Activated CD4-positive, alpha-beta T cell treated with anti-CD3 and anti-CD28 coated beads for 1 hour (primary cell): ENCODE data around the gene CACNG8.
A peak's percentile ranks its signal among the peaks of the same experiment; 100 is the strongest.
"Not testable (repeated sequence)": the region's sequence is repeated elsewhere in the genome, so short reads cannot be mapped to it uniquely, and the experiment has no call there.

Experiments used
- DNase-seq: peaks from one replicate; pipeline ENCODE4 v3.0.0-alpha.2; 2020

CACNG8 gene

GRCh38 chr19:53994811-53995210 lies 32.1 kb downstream of the CACNG8 start:
- no peak for DNase-seq

- no peak for DNase-seq
Observed at GRCh38 chr19:53998223-53998622, 35.5 kb downstream of the CACNG8 start.

- no peak for DNase-seq
Observed at GRCh38 chr19:53999694-54000093, 37.0 kb downstream of the CACNG8 start.

GRCh38 chr19:54001496-54001895 lies 38.8 kb downstream of the CACNG8 start:
- DNase-seq, result no peak

- no peak for DNase-seq
Observed at GRCh38 chr19:54002495-54003315, 40.0 kb downstream of the CACNG8 start.

GRCh38 chr19:54009440-54009839 lies 46.7 kb downstream of the CACNG8 start:
- no peak for DNase-seq

- no peak for DNase-seq
Observed at GRCh38 chr19:54010474-54010873, 47.7 kb downstream of the CACNG8 start.

GRCh38 chr19:54011507-54012211 lies 48.9 kb downstream of the CACNG8 start:
- DNase-seq, result no peak

GRCh38 chr19:54013866-54014265 lies 51.1 kb downstream of the CACNG8 start:
- no peak for DNase-seq

GRCh38 chr19:54014920-54015560 lies 52.3 kb downstream of the CACNG8 start:
- DNase-seq, result no peak

GRCh38 chr19:54017261-54017660 lies 54.5 kb downstream of the CACNG8 start:
- no peak for DNase-seq

- DNase-seq, result no peak
Observed at GRCh38 chr19:54021363-54021762, 58.6 kb downstream of the CACNG8 start.

- DNase-seq, result no peak
Observed at GRCh38 chr19:54021932-54022331, 59.2 kb downstream of the CACNG8 start.

GRCh38 chr19:54023191-54023590 lies 60.5 kb downstream of the CACNG8 start:
- DNase-seq, result no peak

GRCh38 chr19:54024660-54025059 lies 61.9 kb downstream of the CACNG8 start:
- DNase-seq, result no peak

- no peak for DNase-seq
Observed at GRCh38 chr19:54026656-54027055, 63.9 kb downstream of the CACNG8 start.

- no peak for DNase-seq
Observed at GRCh38 chr19:54029301-54029700, 66.6 kb downstream of the CACNG8 start.

GRCh38 chr19:54029930-54030490 lies 67.3 kb downstream of the CACNG8 start:
- peak; percentile 17 for DNase-seq

GRCh38 chr19:54030895-54031586 lies 68.3 kb downstream of the CACNG8 start:
- DNase-seq, result no peak

GRCh38 chr19:54035215-54036178 lies 72.8 kb downstream of the CACNG8 start:
- DNase-seq, result no peak

GRCh38 chr19:54036542-54036941 lies 73.8 kb downstream of the CACNG8 start:
- DNase-seq, result not testable (repeated sequence)
